SU-DHL-6 (cell line): Measurements from ENCODE around the gene PAN3.

ENCODE experiments used
- H2AFZ ChIP-seq: fragments of 200-600 bp; sonication (generic); 2 replicates; pipeline ENCODE4 v1.6.1; 2014; ENCODE audit warnings: low read depth, mild to moderate bottlenecking, moderate library complexity, mixed read lengths, antibody characterized with exemption, low read length; ENCODE audit not compliant: severe bottlenecking
- H3F3A ChIP-seq: fragments of 200-600 bp; shearing (Covaris generic); 2 replicates; pipeline ENCODE4 v1.6.0; 2016; ENCODE audit warnings: antibody characterized with exemption, mild to moderate bottlenecking; ENCODE audit not compliant: insufficient read depth
- H3K27ac ChIP-seq: fragments of 200-600 bp; sonication (generic); 2 replicates; pipeline ENCODE4 v1.5.1; 2016; ENCODE audit warnings: low read depth, mild to moderate bottlenecking, low read length, moderate library complexity, mixed read lengths
- H3K27me3 ChIP-seq: fragments of 200-600 bp; sonication (generic), shearing (Covaris generic); 2 replicates; pipeline ENCODE4 v1.6.0; 2014; ENCODE audit warnings: mild to moderate bottlenecking, low read length
- H3K36me3 ChIP-seq: fragments of 200-600 bp; sonication (generic); 2 replicates; pipeline ENCODE4 v1.6.1; 2014; ENCODE audit warnings: mild to moderate bottlenecking, low read length, mixed read lengths
- H3K4me2 ChIP-seq: fragments of 300-600, 200-600 bp; shearing (Covaris generic), sonication (generic); 2 replicates; pipeline ENCODE4 v1.6.0; 2014; ENCODE audit warnings: low read length, low read depth, mild to moderate bottlenecking; ENCODE audit not compliant: poor library complexity, severe bottlenecking
- H3K4me3 ChIP-seq: fragments of 200-600 bp; sonication (generic); 2 replicates; pipeline ENCODE4 v1.5.1; 2014; ENCODE audit warnings: antibody characterized with exemption, low read length, mild to moderate bottlenecking, mixed read lengths; ENCODE audit not compliant: insufficient read depth, poor library complexity, severe bottlenecking
- H3K79me2 ChIP-seq: fragments of 200-600 bp; sonication (generic); 2 replicates; pipeline ENCODE4 v1.6.1; 2014; ENCODE audit warnings: mild to moderate bottlenecking, low read length, moderate library complexity; ENCODE audit not compliant: insufficient read depth
- H3K9ac ChIP-seq: fragments of 200-600 bp; sonication (generic); 2 replicates; pipeline ENCODE4 v1.7.0; 2014; ENCODE audit warnings: mild to moderate bottlenecking, low read length
- H3K9me2 ChIP-seq: fragments of 200-600 bp; sonication (generic); replicated peaks from 2 replicates; pipeline ENCODE4 v1.6.1; 2014; ENCODE audit warnings: low read length; ENCODE audit not compliant: insufficient read depth
- H3K9me3 ChIP-seq: fragments of 200-600 bp; sonication (generic); 2 replicates; pipeline ENCODE4 v1.6.1; 2014; ENCODE audit warnings: low read length, mixed read lengths; ENCODE audit not compliant: insufficient read depth
- H4K20me1 ChIP-seq: fragments of 200-600 bp; sonication (generic); 2 replicates; pipeline ENCODE4 v1.6.1; 2014; ENCODE audit warnings: low read depth, mild to moderate bottlenecking, antibody characterized with exemption, low read length, moderate library complexity, mixed read lengths
- EZH2phosphoT487 ChIP-seq: fragments of 200-600 bp; sonication (generic), shearing (Covaris generic); conservative IDR thresholded peaks from 2 replicates; pipeline ENCODE4 v1.6.1; 2018; ENCODE audit warnings: mild to moderate bottlenecking, antibody characterized with exemption, low read length, moderate library complexity, mixed read lengths
- TF ChIP-seq, protein P1 (sequence below): fragments of 200-600 bp; sonication (generic); IDR thresholded peaks from one replicate; pipeline ENCODE4 v1.5.1; 2017; ENCODE audit warnings: antibody characterized with exemption, mild to moderate bottlenecking, low read length, moderate library complexity; ENCODE audit not compliant: insufficient read depth, poor library complexity, severe bottlenecking

PAN3 gene

GRCh38 chr13:28093881-28094280 is 44.5 kb upstream of the PAN3 start:
- Histone ChIP-seq H3K27ac (no peak overlapping the region), H4K20me1 (no peaks in the 10 kb centered on the region), H3F3A (no peaks in the 10 kb centered on the region), H3K9me3 (no peaks in the 10 kb centered on the region), H3K4me3 (no peak overlapping the region), H3K9me2 (no peaks in the 10 kb centered on the region), H3K36me3 (no peaks in the 10 kb centered on the region), H3K27me3 (no peaks in the 10 kb centered on the region), H3K79me2 (no peaks in the 10 kb centered on the region), H3K9ac (no peak overlapping the region), H2AFZ (no peak overlapping the region), H3K4me2 (peak overlapping the region; percentile 0)
- TF ChIP-seq, protein P1, sequence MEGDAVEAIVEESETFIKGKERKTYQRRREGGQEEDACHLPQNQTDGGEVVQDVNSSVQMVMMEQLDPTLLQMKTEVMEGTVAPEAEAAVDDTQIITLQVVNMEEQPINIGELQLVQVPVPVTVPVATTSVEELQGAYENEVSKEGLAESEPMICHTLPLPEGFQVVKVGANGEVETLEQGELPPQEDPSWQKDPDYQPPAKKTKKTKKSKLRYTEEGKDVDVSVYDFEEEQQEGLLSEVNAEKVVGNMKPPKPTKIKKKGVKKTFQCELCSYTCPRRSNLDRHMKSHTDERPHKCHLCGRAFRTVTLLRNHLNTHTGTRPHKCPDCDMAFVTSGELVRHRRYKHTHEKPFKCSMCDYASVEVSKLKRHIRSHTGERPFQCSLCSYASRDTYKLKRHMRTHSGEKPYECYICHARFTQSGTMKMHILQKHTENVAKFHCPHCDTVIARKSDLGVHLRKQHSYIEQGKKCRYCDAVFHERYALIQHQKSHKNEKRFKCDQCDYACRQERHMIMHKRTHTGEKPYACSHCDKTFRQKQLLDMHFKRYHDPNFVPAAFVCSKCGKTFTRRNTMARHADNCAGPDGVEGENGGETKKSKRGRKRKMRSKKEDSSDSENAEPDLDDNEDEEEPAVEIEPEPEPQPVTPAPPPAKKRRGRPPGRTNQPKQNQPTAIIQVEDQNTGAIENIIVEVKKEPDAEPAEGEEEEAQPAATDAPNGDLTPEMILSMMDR = no peak
- no peak for TF ChIP-seq EZH2phosphoT487

- Histone ChIP-seq H3K27me3 (no peaks in the 10 kb centered on the region), H4K20me1 (no peaks in the 10 kb centered on the region), H3K9ac (no peak overlapping the region), H3K9me3 (no peaks in the 10 kb centered on the region), H2AFZ (no peak overlapping the region), H3F3A (no peaks in the 10 kb centered on the region), H3K36me3 (no peaks in the 10 kb centered on the region), H3K79me2 (no peaks in the 10 kb centered on the region), H3K4me3 (no peak overlapping the region), H3K4me2 (peak overlapping the region; percentile 0), H3K9me2 (no peaks in the 10 kb centered on the region), H3K27ac (no peak overlapping the region)
- TF ChIP-seq, protein P1 = no peak
- TF ChIP-seq EZH2phosphoT487 = no peak
Observed at GRCh38 chr13:28094306-28094705, 44.0 kb upstream of the PAN3 start.

GRCh38 chr13:28097503-28097902 is 40.8 kb upstream of the PAN3 start:
- no peak overlapping the region for H2AFZ ChIP-seq
- TF ChIP-seq, protein P1 = no peak
- no peak for TF ChIP-seq EZH2phosphoT487
- no peak overlapping the region for H3K9ac ChIP-seq
- H3K9me2 ChIP-seq = no peaks in the 10 kb centered on the region
- no peak overlapping the region for H3K4me3 ChIP-seq
- H3K36me3 ChIP-seq = no peaks in the 10 kb centered on the region
- H3K27ac ChIP-seq = no peak overlapping the region
- no peaks in the 10 kb centered on the region for H3K79me2 ChIP-seq
- H4K20me1 ChIP-seq = no peaks in the 10 kb centered on the region
- H3K27me3 ChIP-seq = no peaks in the 10 kb centered on the region
- H3K4me2 ChIP-seq = no peak overlapping the region
- H3K9me3 ChIP-seq = no peaks in the 10 kb centered on the region
- no peaks in the 10 kb centered on the region for H3F3A ChIP-seq
